CD4-positive, alpha-beta T cell treated with Interleukin-1 beta for 1 hour (primary cell): ENCODE data around the gene BMP8B.

Experiments used
- DNase-seq, 2 donors: peaks; one replicate each; pipeline ENCODE4 v3.0.0-alpha.2; 2020 to 2022

BMP8B gene

DNA sequence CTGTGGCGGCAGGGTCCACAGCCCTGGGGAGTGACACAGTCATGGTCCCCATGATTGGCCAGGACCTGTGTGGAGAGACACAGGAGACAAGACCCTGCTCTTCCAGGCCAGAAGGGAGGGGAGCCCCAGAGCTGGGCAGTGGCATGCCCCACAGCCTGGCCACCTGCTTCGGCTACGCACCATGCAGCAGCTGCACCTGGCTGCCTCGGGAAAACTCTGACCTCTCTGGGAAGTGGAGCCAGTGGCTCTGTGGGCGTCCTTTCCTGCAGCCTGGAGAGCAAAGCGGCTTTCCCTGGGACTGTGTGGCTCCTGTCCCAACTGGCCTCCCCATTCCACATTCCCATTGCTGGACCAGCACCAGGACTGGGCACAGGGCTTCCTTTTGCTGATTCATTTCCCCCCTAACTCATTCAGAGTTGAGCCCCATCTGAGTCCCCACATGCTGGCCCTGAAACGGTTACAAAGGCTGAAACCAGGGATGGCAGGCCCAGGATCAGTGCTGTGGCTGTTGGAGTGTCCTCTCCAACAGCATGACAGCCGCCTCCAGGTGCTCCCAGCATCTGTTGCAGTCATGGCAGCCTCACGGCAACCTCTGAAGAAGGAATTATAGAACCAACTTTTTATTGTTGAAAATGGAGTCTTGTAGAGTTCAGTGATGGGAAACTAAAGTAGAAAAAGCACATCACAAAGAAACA is 32.6 kb downstream of the BMP8B start:
- DNase-seq, result no peak

DNA sequence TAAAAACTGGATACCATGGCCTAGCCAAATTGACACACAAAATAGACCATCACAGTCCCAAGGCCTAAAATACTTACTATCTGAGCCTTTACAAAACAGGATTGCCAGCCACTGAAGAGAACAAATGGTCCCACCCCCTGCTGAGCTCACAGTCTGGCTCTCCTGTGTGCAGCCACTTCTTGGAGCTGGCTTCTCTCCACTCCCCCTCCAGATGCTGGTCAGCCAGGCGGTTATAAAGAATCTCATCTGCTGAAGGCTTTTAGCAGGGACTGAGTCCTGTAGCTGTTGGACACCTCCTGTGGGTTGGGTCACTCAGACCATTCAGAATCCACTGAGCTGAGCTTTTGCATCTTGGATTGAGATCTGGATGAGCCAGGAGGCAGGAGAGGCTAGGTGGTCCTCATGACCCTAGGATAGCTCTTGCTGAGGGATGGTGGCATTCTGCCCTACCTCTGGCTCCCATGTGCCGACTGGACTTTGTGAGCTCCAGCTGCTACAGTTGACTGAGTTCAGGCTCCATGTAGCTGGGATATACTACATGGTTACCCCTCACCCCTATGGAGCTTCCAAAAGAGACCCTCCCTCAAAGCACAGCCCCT is 33.7 kb downstream of the BMP8B start:
- no peak for DNase-seq

DNA sequence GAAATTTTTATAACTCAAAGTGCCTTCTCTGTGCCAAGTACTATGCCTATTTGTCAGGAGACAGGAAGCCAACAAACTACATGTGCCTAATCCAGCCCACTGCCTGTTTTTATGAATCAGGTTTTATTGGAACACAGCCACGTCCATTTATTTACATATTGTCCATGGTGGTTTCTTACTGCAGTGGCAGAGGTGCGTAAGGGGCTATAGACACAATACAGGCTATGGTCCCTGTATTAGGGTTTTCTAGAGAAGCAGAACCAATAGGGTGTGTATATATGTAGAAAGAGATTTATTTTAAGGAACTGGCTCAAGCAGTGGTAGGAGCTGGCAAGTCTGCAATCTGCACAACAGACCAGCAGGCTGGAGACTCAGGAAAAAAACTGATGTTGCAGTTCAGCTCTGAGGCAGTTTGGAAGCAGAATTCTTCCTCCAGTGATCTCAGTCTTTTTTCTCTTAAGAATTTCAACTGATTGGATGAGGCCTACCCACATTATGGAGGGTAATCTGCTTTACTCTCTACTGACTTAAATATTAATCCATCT is 34.6 kb downstream of the BMP8B start:
- no peak for DNase-seq

DNA sequence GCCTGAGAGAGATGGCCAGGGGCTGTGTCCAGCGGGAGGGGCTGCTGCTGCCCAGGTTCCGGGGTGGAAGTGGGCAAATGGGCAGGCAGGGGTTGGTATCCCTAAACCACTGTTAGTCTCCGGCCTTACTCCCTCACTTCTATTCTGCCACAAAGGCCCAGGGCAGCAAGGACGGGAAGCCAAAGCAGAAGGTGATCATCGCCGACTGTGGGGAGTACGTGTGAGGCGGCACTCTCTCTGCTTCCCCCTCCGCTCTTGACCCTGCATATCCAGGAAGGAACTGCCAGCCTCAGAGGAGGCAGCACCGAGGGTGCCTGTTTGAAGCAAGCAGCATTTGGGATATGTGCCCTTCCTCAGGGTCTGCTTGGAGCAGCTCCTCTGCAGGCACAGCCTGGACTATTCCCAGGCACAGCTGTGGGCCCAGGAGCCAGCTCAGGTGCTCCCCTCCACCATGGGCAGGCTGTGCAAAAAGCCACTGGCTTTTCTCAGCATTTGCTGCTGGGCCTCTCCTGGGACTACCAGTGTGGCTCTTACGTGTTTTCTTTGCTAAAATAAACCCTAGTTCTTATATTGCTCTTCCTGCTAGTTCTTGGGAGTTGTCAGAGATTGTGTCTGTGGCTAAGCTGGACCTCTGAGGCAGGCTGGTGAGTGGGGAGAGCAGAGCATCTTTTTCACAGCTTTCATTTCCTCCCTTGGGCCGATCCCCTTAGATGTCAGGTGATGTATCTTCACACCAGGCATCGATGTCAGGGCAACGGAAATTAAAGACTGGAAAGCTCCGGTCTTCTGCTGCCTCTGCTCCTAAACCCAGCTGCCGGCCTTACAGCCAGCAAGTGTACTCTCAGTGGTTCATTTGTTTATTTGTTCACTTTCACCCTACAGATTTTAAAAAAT is 35.3 kb downstream of the BMP8B start:
- no peak for DNase-seq

DNA sequence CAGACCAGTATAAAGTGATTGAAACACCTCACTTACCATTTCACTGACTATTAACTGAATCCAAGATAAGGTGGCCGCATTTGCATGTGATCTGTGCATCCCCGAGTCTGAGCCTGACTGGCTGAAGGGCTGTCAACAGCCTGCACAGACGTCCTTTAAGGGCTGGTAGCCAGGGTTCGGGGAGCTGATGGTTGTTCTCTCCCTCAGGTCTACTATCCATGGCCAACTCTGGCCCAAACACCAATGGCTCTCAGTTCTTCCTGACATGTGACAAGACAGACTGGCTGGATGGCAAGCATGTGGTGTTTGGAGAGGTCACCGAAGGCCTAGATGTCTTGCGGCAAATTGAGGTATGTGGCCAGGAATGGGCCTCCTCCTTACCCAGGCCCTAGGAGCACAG is 36.0 kb downstream of the BMP8B start:
- DNase-seq, result no peak

DNA sequence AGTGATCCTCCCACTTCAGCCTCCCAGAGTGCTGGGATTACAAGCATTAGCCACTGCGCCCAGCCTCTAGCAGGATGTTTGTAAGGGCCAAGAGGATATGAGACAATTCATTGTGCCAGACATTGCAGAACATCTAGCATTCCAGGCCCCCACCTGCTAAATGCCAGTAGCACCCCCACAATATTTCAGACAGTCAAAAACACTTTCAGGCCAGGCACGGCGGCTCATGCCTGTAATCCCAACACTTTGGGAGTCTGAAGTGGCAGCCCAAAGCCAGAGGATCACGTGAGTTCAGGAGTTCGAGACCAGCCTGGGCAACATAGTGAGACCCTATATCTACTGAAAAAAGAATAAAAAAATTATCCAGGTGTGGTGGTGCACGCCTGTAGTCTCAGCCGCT is 37.1 kb downstream of the BMP8B start:
- DNase-seq, result no peak

DNA sequence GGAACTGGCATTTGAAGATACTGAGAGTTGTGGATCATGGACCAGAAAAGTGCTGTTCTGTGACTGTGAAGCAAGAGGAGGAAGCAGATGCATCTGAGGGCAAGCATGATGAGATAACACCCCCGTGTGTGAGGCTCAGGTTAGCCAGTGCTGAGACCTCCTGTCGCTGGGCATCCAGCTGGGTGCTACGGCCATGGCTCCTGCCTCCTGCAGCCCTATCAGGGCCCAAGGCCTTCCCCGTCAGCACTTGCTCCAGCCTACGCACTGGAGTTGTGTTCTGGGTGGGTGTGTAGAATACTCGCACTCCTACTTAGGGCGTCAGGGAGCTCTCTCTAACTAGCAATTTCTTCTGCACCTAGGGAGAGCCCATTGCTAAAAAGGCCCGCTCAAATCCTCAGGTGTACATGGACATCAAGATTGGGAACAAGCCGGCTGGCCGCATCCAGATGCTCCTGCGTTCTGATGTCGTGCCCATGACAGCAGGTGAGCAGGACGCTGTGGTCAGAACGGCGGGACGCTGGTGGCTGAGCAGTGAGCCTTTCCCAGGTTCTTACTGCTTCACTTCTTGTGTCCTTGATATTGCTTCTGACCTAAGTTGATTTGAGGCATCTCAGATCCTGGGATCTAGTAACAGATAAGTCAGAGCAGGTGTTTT is 43.5 kb downstream of the BMP8B start:
- no peak for DNase-seq

DNA sequence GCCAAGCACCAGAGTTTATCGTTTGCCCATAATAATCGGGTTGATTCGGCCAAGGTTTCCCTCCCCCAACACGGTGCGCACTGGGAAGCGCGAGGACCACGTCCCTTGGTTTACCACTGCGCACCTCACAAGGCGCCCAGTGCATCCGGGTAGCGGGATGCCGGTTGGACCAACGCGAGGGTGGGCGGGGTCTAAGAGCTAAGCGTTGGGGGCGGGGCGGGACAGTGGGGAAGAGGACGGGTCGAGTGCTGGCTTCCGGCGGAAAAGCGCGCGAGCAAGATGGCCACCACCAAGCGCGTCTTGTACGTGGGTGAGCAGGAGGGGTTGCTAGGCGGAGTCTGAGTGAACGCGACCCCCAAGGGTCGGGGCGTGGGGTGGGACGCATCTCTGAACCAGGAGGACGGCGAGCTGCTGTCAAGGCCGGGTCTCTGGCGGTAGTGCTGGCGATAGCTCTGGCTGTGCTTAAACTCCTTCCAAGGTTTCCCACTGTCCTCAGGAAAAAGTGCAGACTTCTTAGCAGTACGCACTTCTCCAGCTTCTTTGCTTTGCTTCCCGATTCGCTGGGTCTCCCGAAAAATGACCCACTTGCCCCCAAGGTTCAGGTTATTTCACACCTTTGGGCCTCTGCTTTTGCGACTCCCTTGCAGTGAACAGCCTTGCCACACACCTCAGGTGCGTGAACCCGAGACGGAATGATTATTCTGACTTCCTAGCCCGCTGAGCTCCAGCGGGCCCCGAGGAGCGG is 49.9 kb downstream of the BMP8B start, which contains the start of gene PPIE:
TSS of gene PPIE (plus strand) at position 261 of the 745 bp plus-strand sequence. CDS start at position 280, 19 bp downstream.
- peak; percentile 93 to 94 for DNase-seq

DNA sequence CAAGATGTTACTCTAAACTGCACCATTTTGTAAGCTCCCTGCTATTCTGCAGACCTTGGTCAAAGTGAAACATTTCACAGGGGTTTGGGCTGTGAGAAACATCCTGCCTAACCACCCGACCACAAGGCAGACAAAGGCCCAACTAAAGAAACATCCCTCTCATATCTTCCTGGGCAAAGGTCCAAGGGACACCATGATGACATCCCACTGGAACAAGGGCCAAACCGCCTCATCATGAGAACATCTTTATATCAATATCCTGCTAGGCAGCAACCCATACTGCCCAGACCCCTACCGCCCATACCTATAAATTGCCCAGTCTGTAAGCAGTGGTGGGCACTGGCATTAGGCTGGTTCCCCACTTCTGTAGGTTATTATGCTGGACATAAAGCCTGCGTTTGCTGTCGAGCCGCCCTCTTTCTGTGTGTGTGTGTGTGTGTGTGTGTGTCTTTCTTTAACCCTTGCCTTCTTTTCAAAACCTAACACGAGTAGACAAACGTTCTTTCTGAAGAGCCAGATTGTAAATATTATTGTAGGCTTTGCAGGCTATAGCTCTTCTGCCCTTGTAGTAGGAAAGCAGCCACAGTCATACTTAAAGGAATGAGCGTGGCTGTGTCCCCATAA is 51.0 kb downstream of the BMP8B start:
- no peak for DNase-seq

DNA sequence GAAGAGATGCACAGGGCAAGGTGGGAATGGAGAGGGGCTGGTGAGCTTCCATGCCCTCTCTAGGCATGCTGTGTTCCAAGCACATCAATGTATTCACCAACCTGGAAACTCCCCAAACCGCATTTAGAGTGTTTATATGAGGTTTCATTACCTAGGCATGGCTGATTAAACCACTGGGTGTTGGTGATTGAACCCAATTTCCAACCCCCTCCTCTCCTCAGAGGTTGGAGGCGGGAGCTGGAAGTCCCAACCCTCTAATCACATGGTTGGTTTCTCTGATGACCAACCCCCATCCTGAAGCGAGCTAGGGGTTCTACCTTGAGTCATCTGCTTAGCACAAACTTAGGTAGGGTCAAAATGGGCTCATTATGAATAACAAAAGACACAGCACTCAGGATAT is 52.9 kb downstream of the BMP8B start:
- DNase-seq, result no peak

DNA sequence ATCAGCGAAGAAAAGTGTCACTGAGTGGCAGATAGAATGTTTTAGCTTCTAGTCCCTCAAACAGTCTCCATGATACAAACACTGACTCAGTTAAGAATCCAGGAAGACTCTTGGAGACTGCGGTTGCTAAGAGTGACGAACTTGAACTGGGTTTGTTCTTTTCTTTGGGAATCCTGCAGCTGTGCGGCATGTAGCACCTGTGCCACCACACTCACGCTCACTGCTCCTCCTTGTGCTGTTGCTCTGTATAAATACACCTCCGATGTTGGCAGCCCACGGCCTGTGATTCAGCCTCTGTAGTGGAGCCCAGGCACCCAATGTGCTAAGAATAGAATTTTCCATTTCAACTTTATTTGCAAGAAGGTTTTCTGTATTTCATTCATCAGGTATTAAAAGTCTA is 55.5 kb downstream of the BMP8B start:
- no peak for DNase-seq

DNA sequence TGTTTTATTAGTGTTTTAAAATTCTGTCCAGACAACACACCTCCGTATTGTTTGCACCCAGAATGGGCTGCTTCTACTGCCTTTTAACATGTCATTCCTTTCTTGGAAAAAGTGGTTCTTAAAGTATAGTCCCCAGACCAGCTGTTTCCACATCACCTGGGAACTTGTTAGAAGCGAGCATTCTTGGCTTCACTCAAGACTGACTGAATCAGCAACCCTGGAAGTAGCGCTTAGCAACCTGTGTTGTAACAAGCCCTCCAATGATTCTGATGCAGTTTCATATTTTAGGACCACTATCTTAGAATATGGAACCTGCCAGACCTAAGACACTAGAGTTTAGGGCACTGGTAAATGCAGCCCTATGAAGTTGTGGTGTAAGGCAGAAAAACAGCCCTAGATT is 55.9 kb downstream of the BMP8B start:
- DNase-seq, result no peak

DNA sequence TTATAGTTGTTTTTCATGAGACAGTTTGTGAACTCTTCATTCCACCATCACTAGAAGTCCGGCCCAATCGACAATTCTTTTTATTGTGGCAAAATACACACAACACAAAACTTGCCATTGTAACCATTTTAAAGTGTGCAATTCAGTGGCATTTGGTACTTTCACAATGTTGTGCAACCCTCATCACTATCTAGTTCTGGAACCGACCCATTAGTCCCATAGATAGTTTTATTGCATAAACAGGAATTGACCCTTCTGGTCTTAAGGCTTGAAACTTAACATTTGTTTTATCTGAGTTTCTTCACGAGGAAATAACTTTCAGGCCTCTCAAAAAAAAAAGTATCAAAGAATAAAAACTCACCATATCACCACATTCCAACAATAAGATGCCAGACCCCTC is 58.8 kb downstream of the BMP8B start:
- DNase-seq, result no peak

DNA sequence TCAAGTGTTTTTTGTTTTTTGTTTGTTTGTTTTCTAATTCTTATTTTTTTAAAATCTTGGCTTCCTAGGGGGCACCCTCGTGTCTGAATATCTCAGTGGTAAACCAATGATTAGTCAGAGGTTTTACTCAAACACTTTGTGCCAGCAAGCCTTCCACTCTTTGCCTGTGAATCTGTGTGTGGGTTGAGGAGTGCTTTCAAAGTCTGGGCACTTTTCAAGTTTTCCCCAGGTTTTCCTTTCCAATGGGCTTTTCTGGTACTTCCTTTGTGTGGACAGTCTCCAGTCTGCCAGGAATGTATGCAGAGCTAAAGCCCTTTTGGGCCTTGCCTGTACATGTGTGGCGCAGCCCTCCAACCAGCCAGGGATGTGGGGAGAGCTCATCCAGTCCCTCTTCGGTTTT is 59.6 kb downstream of the BMP8B start:
- no peak for DNase-seq

DNA sequence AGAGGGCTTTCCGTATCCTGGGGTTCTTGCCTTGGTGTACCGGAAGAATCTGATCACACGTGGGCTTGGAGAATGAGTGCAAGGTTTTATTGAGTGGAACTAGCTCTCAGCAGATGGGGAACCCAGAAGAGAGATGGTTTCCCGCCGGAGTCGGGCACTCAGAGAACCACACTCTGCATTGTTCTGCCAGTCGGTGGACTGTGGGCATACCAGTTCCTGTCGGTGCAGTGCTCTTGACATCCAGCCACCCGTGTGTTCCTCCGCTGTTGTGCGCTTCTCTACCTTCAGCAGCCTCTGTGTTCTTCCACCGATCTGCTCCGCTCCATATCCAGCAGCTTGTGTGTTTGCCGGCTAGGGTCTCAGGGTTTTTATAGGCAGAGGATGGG is 60.7 kb downstream of the BMP8B start:
- no peak for DNase-seq

DNA sequence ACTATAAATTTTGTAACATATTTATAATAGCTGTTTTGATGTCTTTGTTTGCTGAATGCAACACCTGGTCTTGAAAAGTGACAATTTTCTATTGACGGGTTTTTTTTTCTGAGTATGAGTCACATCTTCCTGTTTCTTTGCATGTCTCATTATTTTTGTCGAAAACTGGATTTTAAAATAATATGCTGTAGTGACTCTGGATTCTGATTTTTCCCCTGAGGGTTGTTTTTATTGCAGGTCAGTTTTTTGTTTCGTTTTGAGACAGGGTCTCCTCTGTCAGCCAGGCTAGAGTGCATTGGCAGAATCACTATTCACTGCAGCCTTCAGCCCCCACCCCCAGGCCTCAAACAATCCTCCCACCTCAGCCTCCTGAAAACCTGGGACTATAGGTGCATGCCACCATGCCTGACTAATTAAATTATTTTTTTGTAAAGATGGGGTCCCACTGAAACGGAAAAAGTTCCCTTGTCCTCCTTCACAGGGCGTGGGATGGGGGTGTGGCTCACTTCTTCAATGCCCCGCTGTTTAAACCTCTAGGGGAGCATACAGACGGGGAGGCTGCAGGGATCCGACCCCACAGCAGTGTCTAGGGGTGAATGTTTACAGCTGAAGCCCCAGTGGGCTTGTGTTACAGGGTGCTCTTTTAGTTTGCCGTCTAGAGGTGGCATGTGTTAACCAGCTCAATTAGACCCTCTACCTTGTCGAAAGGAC is 61.3 kb downstream of the BMP8B start:
- no peak for DNase-seq

DNA sequence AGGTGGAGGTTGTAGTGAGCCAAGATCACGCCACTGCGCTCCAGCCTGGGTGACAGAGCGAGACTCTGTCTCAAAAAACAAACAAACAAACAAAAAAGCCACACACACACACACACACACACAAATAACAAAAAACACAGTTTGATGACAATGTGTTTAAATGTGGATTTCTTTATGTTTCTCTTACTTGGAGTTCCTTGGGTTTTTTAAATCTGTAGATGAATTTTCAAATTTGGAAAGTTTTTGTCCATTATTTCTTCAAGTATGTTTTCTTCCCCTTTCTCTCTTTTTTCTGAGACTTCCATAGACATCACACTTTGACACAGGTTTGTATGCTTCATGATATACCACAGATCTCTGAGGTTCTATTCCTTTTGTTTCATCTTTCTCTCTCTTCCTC is 62.1 kb downstream of the BMP8B start:
- DNase-seq, result no peak

DNA sequence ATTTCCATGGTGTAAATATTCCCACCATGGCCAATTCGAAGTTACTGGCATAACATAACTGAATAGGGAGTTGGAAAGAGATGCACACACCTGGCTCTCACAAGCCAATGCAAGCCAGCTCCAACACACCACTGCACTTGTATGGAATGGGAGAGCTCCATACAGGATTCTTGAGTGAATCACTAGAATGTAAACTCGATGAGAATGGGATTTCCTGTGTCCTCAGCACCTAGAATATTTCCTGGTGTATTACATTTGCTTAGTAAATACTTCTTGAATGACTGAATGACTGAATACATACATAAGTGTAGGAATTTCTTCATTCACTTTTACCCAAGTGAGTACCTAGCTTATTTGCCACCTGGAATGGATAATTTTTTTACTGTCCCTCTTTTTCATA is 66.2 kb downstream of the BMP8B start:
- no peak for DNase-seq

DNA sequence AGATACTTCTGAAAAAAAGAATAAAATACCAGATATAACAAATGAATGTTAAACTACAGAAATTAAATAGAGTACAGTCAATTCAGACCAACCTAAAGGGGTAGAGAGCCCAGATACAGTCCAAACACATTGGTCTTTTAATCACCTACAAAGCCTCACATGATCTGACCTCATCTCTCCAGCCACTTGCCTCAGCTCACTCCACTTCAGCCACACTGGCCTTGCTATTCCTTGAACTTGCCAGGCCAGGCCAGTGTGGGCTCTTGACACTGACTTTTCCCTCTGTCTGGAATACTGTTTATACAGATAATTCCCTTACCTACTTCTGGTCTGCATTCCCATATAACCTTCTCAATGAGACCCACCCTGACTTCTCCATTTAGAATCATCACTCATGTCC is 67.0 kb downstream of the BMP8B start:
- DNase-seq, result no peak

DNA sequence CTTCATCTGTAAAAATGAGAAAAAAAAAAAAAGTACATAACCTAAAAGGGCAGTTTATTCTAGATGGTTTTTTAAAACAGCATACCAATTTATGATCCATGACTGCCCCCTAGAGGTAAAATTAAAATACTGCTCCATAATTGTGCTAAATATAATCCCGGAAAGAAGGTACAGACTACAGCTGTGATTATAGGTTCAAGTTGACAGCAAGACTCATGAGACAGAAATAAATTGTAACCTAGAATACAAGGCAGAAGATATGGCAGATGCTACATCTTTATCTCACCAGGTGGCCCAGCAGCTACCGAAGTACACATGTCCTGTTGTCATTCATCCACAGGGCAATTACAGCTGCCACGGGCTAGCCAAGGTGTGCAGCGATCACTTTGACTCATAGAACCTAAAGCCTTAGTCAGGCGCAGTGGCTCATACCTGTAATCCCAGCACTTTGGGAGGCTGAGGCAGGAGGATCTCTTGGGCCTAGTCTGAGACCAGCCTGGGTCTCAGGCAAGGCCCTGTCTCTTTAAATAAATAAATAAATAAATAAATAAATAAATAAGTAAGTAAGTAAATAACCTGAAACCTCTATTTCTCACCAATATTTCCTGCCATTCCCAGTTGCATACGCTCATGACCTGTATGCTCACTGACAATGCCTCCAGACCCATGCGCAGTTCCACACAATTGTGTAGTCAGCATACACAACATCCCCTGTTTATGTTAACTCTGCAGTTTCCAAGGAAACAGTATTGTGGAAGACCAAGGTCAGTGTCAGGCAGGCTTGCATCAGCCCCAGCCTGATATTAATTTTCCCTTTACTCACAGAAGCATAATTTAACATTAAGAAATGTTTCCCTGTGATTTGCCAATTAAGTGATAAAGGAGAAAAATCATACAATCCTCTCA is 68.3 kb downstream of the BMP8B start:
- DNase-seq, result peak in 1 of 2 donors; percentile 80
